Astrocyte (in vitro differentiated cells and primary cell): ENCODE measurements around the gene PGM2L1. TPM values are rescaled to one million over a fixed set of nuclear protein-coding genes. Genes with fewer than 3 reads are reported as not detected.

Experiments used
- DNase-seq: peaks from one replicate; pipeline ENCODE4 v3.0.0-alpha.2; 2010; ENCODE audit warnings: low read depth
- FAIRE-seq: peaks from 2 replicates; lab custom pipeline; 2011; peaks lifted over from hg19 to GRCh38; lab: Jason Lieb, UNC
- H2AFZ ChIP-seq: 2 replicates; pipeline ENCODE4 v1.6.0; 2012; ENCODE audit warnings: low read depth, low read length, inconsistent platforms
- H3K27ac ChIP-seq: 2 replicates; pipeline ENCODE4 v1.5.1; 2011; ENCODE audit warnings: low read depth, low read length, inconsistent platforms
- H3K27me3 ChIP-seq: 2 replicates; pipeline ENCODE4 v1.6.0; 2011; ENCODE audit warnings: low read length, inconsistent platforms; ENCODE audit not compliant: insufficient read depth
- H3K36me3 ChIP-seq: 2 replicates; pipeline ENCODE4 v1.5.1; 2011; ENCODE audit warnings: low read length, inconsistent platforms; ENCODE audit not compliant: insufficient read depth
- H3K4me1 ChIP-seq: 2 replicates; pipeline ENCODE4 v1.5.1; 2011; ENCODE audit warnings: low read length, inconsistent platforms; ENCODE audit not compliant: insufficient read depth
- H3K4me2 ChIP-seq: 2 replicates; pipeline ENCODE4 v1.6.0; 2012; ENCODE audit warnings: low read length, inconsistent platforms
- H3K4me3 ChIP-seq: 2 replicates; pipeline ENCODE4 v1.5.1; 2011; ENCODE audit warnings: low read depth, mild to moderate bottlenecking, low read length, inconsistent platforms; ENCODE audit not compliant: insufficient read depth
- H3K79me2 ChIP-seq: 2 replicates; pipeline ENCODE4 v1.6.0; 2012; ENCODE audit warnings: mild to moderate bottlenecking, low read length, inconsistent platforms; ENCODE audit not compliant: insufficient read depth
- H3K9ac ChIP-seq: 2 replicates; pipeline ENCODE4 v1.6.0; 2012; ENCODE audit warnings: mild to moderate bottlenecking, low read length, inconsistent platforms
- H3K9me3 ChIP-seq: 2 replicates; pipeline ENCODE4 v1.5.1; 2012; ENCODE audit warnings: low read depth, mild to moderate bottlenecking, low read length, inconsistent platforms; ENCODE audit not compliant: insufficient read depth
- H4K20me1 ChIP-seq: 2 replicates; pipeline ENCODE4 v1.6.0; 2012; ENCODE audit warnings: low read length, inconsistent platforms; ENCODE audit not compliant: insufficient read depth
- H3K27ac Mint-ChIP-seq: one replicate; pipeline ENCODE4 v1.8.0; 2021; ENCODE audit warnings: mild to moderate bottlenecking, mixed read lengths; ENCODE audit not compliant: unreplicated experiment
- H3K27me3 Mint-ChIP-seq: one replicate; pipeline ENCODE4 v1.8.0; 2021; ENCODE audit warnings: low read depth, mixed read lengths; ENCODE audit not compliant: unreplicated experiment
- H3K36me3 Mint-ChIP-seq: one replicate; pipeline ENCODE4 v1.8.0; 2021; ENCODE audit warnings: low read depth, mixed read lengths; ENCODE audit not compliant: unreplicated experiment
- H3K4me1 Mint-ChIP-seq: one replicate; pipeline ENCODE4 v1.8.0; 2021; ENCODE audit warnings: low read depth, mixed read lengths; ENCODE audit not compliant: unreplicated experiment
- H3K4me3 Mint-ChIP-seq: one replicate; pipeline ENCODE4 v1.8.0; 2021; ENCODE audit warnings: mild to moderate bottlenecking, moderate library complexity, mixed read lengths; ENCODE audit not compliant: unreplicated experiment
- H3K9me3 Mint-ChIP-seq: one replicate; pipeline ENCODE4 v1.8.0; 2021; ENCODE audit warnings: mild to moderate bottlenecking, mixed read lengths; ENCODE audit not compliant: unreplicated experiment
- CTCF ChIP-seq: IDR thresholded peaks from 2 replicates; pipeline ENCODE4 v1.5.1; 2011; ENCODE audit warnings: low read depth, mild to moderate bottlenecking, inconsistent platforms, low read length, moderate library complexity; ENCODE audit not compliant: insufficient read depth
- EZH2 ChIP-seq: IDR thresholded peaks from 2 replicates; pipeline ENCODE4 v1.6.1; 2012; ENCODE audit warnings: mild to moderate bottlenecking, low read length, inconsistent platforms; ENCODE audit not compliant: insufficient read depth
- total RNA-seq: library from RNA; stranded (reverse); gene quantifications from 2 replicates; pipeline ENCODE4 v1.2.1, GENCODE V29; 2021

The PGM2L1 gene
- total RNA-seq, 1 donor from 2014 or later = 43.6 TPM

DNA sequence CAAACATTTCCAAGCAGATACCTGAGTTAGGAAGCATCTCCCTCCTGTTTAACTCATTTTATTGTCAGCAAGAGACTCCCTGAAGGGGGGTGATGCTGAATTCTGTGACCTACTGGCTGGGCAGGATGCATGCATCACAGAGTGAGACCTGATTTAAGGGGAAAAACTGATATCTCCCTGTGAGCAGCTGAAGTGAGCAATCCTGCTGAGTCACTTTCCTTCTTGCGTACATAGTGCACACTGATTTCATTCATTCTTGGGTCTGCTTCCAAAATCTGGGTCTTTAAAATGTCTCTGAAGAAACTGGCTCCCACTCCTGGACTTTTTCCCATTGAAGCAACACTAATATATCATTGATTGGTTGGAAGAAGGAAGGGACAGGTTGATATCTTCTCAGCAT lies 110.1 kb downstream of the PGM2L1 start:
- Mint-ChIP-seq H3K27me3 (peaks cover 4% of the 10 kb centered on the region), H3K9me3 (no peaks in the 10 kb centered on the region), H3K36me3 (peaks cover 2% of the 10 kb centered on the region), H3K4me1 (peaks cover 9% of the 10 kb centered on the region), H3K4me3 (no peak overlapping the region), H3K27ac (peak overlapping the region; percentile 60)
- Histone ChIP-seq H3K4me2 (peak overlapping the region; percentile 50), H3K4me3 (no peak overlapping the region), H2AFZ (peak overlapping the region; percentile 27), H3K27ac (peak overlapping the region; percentile 79), H3K9me3 (no peaks in the 10 kb centered on the region), H4K20me1 (no peaks in the 10 kb centered on the region), H3K79me2 (no peaks in the 10 kb centered on the region), H3K36me3 (no peaks in the 10 kb centered on the region), H3K27me3 (no peaks in the 10 kb centered on the region), H3K9ac (peak overlapping the region; percentile 61), H3K4me1 (peaks cover 15% of the 10 kb centered on the region)
- TF ChIP-seq EZH2 (no peak), CTCF (no peak)
- peak; percentile 98 for DNase-seq
- peak; percentile 83 for FAIRE-seq

GRCh38 chr11:74284466-74284865 lies 113.8 kb downstream of the PGM2L1 start:
- Histone ChIP-seq H3K9ac (no peak overlapping the region), H2AFZ (no peak overlapping the region), H3K36me3 (no peaks in the 10 kb centered on the region), H3K27ac (no peak overlapping the region), H4K20me1 (no peaks in the 10 kb centered on the region), H3K4me3 (no peak overlapping the region), H3K27me3 (no peaks in the 10 kb centered on the region), H3K4me2 (no peak overlapping the region), H3K4me1 (peaks cover 18% of the 10 kb centered on the region), H3K9me3 (peaks cover 2% of the 10 kb centered on the region), H3K79me2 (no peaks in the 10 kb centered on the region)
- Mint-ChIP-seq H3K27me3 (no peaks in the 10 kb centered on the region), H3K27ac (no peak overlapping the region), H3K4me3 (no peak overlapping the region), H3K36me3 (no peaks in the 10 kb centered on the region), H3K4me1 (peaks cover 11% of the 10 kb centered on the region), H3K9me3 (peaks cover 4% of the 10 kb centered on the region)
- DNase-seq (no peak), FAIRE-seq (no peak)
- TF ChIP-seq CTCF = no peak
- TF ChIP-seq EZH2 = no peak

DNA sequence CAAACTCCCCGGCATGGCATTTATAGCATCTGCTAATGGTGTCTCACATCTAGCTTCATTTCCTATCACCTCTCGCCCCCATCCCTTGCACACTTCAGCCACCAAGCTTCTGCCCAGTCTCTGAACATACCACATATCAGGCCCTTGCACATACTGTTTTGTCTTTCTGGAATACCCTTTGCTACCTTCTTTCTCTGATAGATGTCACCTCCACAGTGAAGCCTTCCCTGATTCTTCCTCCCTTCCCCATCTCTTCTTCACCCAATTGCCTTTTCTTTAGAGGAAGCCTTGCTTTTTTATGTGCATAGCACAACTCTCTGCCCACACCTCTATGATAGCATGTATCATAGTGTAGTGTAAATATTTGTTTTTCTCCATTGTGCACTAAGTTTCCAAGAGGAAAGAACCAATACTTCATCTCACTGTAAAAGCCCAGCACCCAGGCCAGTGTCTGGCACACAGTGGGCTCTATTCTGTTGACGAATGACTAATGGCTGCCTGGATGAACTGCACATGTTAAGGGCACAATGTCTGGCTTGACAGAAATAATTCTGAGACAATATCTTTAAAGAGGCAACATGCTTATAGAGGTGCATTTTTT lies 114.6 kb downstream of the PGM2L1 start:
- H3K9me3 Mint-ChIP-seq = peaks cover 4% of the 10 kb centered on the region
- no peak for TF ChIP-seq EZH2
- TF ChIP-seq CTCF = no peak
- Histone ChIP-seq H3K27me3 (no peaks in the 10 kb centered on the region), H4K20me1 (no peaks in the 10 kb centered on the region), H3K4me1 (peaks cover 21% of the 10 kb centered on the region), H2AFZ (no peak overlapping the region), H3K79me2 (no peaks in the 10 kb centered on the region), H3K9me3 (peaks cover 2% of the 10 kb centered on the region), H3K36me3 (no peaks in the 10 kb centered on the region), H3K4me3 (no peak overlapping the region), H3K4me2 (no peak overlapping the region), H3K27ac (no peak overlapping the region), H3K9ac (no peak overlapping the region)
- H3K27ac Mint-ChIP-seq = no peak overlapping the region
- FAIRE-seq (no peak), DNase-seq (no peak)
- no peaks in the 10 kb centered on the region for H3K27me3 Mint-ChIP-seq
- no peak overlapping the region for H3K4me3 Mint-ChIP-seq
- peaks cover 19% of the 10 kb centered on the region for H3K4me1 Mint-ChIP-seq
- no peaks in the 10 kb centered on the region for H3K36me3 Mint-ChIP-seq
